Neural progenitor cell (in vitro differentiated cells): Measurements from ENCODE around the gene NFIA.

ENCODE experiments used
- EZH2 ChIP-seq: fragments of 200-600 bp; sonication (generic); IDR thresholded peaks from 2 replicates; pipeline ENCODE4 v1.6.1; 2017; ENCODE audit warnings: antibody characterized with exemption, mild to moderate bottlenecking, moderate library complexity
- EZH2phosphoT487 ChIP-seq: fragments of 200-600 bp; sonication (generic); IDR thresholded peaks from 2 replicates; pipeline ENCODE4 v1.6.1; 2017; ENCODE audit warnings: antibody characterized with exemption
- TF ChIP-seq, protein P1 (sequence below): fragments of 200-600 bp; sonication (generic); IDR thresholded peaks from 2 replicates; pipeline ENCODE4 v1.5.1; 2017; ENCODE audit warnings: antibody characterized with exemption, mild to moderate bottlenecking

DNA sequence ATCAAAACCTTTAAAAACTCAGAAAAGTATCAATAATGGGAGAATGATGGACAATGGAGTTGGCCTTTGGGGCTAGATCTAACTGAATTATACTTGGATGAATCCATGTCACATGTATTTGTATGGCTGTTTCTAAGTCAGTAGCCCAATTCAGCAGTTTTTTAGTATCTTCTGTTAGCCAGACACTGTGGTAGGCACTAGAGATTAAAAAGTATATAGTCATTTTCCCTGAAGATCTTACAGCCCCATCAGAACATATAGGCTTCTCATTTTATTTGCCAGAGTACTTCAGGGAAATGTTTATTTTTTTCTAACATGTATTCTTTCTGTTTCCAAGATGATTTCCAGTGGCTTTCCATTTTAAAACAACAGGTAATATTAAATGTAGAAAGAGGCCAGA lies 273.7 kb downstream of the NFIA start:
- TF ChIP-seq, protein P1, sequence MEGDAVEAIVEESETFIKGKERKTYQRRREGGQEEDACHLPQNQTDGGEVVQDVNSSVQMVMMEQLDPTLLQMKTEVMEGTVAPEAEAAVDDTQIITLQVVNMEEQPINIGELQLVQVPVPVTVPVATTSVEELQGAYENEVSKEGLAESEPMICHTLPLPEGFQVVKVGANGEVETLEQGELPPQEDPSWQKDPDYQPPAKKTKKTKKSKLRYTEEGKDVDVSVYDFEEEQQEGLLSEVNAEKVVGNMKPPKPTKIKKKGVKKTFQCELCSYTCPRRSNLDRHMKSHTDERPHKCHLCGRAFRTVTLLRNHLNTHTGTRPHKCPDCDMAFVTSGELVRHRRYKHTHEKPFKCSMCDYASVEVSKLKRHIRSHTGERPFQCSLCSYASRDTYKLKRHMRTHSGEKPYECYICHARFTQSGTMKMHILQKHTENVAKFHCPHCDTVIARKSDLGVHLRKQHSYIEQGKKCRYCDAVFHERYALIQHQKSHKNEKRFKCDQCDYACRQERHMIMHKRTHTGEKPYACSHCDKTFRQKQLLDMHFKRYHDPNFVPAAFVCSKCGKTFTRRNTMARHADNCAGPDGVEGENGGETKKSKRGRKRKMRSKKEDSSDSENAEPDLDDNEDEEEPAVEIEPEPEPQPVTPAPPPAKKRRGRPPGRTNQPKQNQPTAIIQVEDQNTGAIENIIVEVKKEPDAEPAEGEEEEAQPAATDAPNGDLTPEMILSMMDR: no peak
- TF ChIP-seq EZH2 (no peak), EZH2phosphoT487 (no peak)
